ENCODE data around the gene ZMYM4.

Gene ZMYM4

DNA sequence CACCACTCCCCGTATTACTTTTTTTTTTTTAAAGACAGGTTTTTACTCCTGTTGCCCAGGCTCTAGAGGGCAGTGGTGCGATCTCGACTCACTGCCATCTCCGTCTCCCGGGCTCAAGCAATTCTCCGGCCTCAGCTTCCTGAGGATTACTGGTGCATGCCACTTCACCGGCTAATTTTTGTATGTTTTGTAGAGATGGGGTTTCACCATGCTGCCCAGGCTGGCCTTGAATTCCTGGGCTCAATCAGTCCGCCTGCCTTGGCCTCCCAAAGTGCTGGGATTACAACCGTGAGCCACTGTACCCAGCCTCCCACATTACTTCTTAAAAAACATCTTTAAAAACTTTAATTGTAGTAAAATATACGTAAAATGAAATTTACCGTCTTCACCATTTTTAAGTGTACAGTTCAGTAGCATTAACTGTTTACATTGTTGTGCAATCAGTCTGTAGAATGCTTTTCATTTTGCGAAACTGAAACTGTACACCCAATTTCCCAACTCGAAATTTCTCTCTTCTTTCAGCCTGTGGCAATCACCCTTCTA lies 77.0 kb downstream of the ZMYM4 start:
- TF ChIP-seq SIN3A (IDR thresholded peaks at IDR 0.05; ENCODE audit: borderline replicate concordance, insufficient read depth, low read length) (no peak), FOXP2 (optimal IDR thresholded peaks at IDR 0.05; ENCODE audit: borderline replicate concordance, extremely low read depth, extremely low read length, insufficient read depth) (no peak), POLR2AphosphoS5 (IDR thresholded peaks at IDR 0.05; ENCODE audit: low read depth, low read length) (no peak), TAF1 (IDR thresholded peaks at IDR 0.05; ENCODE audit: borderline replicate concordance, insufficient read depth, low read length) (no peak)
- TF ChIP-seq, protein P1, sequence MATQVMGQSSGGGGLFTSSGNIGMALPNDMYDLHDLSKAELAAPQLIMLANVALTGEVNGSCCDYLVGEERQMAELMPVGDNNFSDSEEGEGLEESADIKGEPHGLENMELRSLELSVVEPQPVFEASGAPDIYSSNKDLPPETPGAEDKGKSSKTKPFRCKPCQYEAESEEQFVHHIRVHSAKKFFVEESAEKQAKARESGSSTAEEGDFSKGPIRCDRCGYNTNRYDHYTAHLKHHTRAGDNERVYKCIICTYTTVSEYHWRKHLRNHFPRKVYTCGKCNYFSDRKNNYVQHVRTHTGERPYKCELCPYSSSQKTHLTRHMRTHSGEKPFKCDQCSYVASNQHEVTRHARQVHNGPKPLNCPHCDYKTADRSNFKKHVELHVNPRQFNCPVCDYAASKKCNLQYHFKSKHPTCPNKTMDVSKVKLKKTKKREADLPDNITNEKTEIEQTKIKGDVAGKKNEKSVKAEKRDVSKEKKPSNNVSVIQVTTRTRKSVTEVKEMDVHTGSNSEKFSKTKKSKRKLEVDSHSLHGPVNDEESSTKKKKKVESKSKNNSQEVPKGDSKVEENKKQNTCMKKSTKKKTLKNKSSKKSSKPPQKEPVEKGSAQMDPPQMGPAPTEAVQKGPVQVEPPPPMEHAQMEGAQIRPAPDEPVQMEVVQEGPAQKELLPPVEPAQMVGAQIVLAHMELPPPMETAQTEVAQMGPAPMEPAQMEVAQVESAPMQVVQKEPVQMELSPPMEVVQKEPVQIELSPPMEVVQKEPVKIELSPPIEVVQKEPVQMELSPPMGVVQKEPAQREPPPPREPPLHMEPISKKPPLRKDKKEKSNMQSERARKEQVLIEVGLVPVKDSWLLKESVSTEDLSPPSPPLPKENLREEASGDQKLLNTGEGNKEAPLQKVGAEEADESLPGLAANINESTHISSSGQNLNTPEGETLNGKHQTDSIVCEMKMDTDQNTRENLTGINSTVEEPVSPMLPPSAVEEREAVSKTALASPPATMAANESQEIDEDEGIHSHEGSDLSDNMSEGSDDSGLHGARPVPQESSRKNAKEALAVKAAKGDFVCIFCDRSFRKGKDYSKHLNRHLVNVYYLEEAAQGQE (IDR thresholded peaks at IDR 0.05; ENCODE audit: insufficient read depth in 1 of 2, low read depth in 2 of 2, low read length in 2 of 2), result no peak

DNA sequence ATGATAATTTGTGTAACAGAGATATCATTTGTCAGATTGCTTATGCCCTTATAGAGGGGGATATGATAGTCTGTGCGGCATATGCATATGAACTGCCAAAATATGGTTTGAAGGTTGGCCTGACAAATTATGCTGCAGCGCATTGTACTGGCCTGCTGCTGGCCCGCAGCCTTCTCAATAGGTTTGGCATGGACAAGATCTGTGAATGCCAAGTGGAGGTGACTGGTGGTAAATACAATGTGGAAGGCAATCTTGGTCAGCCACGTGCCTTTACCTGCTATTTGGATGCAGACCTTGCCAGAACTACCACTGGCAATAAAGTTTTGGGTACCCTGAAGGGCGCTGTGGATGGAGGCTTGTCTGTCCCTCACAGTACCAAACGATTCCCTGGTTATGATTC lies 82.4 kb downstream of the ZMYM4 start:
- TF ChIP-seq POLR2AphosphoS5 (IDR thresholded peaks at IDR 0.05; ENCODE audit: low read depth, low read length) (no peak), FOXP2 (optimal IDR thresholded peaks at IDR 0.05; ENCODE audit: borderline replicate concordance, extremely low read depth, extremely low read length, insufficient read depth) (no peak), SIN3A (IDR thresholded peaks at IDR 0.05; ENCODE audit: borderline replicate concordance, insufficient read depth, low read length) (no peak), TAF1 (IDR thresholded peaks at IDR 0.05; ENCODE audit: borderline replicate concordance, insufficient read depth, low read length) (no peak)
- TF ChIP-seq, protein P1 (IDR thresholded peaks at IDR 0.05; ENCODE audit: insufficient read depth in 1 of 2, low read depth in 2 of 2, low read length in 2 of 2), result no peak

- no peak for TF ChIP-seq FOXP2 (optimal IDR thresholded peaks at IDR 0.05; ENCODE audit: borderline replicate concordance, extremely low read depth, extremely low read length, insufficient read depth)
- TF ChIP-seq POLR2AphosphoS5 (IDR thresholded peaks at IDR 0.05; ENCODE audit: low read depth, low read length), result no peak
- no peak for TF ChIP-seq SIN3A (IDR thresholded peaks at IDR 0.05; ENCODE audit: borderline replicate concordance, insufficient read depth, low read length)
- TF ChIP-seq, protein P1 (IDR thresholded peaks at IDR 0.05; ENCODE audit: insufficient read depth in 1 of 2, low read depth in 2 of 2, low read length in 2 of 2), result no peak
- TF ChIP-seq TAF1 (IDR thresholded peaks at IDR 0.05; ENCODE audit: borderline replicate concordance, insufficient read depth, low read length), result no peak
Observed at GRCh38 chr1:35359995-35360394, 91.5 kb downstream of the ZMYM4 start.

DNA sequence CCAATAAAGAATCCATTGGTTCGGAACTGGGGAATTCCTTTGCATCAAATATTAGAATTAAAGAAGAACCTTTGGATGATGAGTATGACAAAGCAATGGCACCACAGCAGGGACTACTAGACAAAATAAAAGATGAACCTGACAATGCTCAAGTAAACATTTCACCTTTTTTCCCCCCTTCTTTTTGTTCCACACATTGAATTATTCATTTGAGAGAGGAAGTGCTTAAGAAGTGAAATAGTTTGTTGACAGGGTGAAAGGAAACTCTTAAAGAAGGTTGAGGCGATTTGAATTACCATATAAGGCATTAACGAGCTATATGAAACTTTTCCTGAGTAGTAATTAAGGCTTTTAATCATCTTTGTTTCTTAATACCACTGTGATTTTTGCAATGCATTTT lies 93.1 kb downstream of the ZMYM4 start:
- TF ChIP-seq SIN3A (IDR thresholded peaks at IDR 0.05; ENCODE audit: borderline replicate concordance, insufficient read depth, low read length) (no peak), POLR2AphosphoS5 (IDR thresholded peaks at IDR 0.05; ENCODE audit: low read depth, low read length) (no peak), FOXP2 (optimal IDR thresholded peaks at IDR 0.05; ENCODE audit: borderline replicate concordance, extremely low read depth, extremely low read length, insufficient read depth) (no peak), TAF1 (IDR thresholded peaks at IDR 0.05; ENCODE audit: borderline replicate concordance, insufficient read depth, low read length) (no peak)
- TF ChIP-seq, protein P1 (IDR thresholded peaks at IDR 0.05; ENCODE audit: insufficient read depth in 1 of 2, low read depth in 2 of 2, low read length in 2 of 2), result no peak
